ENCODE results near the gene ZNF438.

The ZNF438 gene

DNA sequence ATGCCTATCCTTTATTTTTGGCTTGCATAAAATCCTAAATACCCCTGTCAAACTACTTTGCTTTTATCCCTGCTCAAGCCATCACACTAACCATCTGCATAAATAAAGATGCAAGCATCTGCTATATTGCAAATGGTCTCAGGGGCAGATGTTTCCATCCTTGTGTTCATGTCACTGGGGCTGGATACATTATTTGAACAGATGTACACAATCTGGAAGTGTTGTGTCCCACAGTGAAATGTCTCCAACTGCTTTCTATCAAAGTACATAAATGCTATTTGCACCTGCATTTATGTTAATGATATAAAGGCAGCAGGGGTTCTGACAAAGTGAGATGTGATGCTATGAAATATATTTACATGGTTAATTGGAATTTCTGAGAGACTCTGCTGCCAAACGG lies 163.1 kb downstream of the ZNF438 start:
- in situ Hi-C loops (cut with MboI; ENCODE audit: low pct_unique_long_range_greater_than_20kb, low sequenced_read_pairs, unreplicated experiment) = no loop called here
- no peak for DNase-seq (ENCODE audit: low spot score)
- TF ChIP-seq, protein P1, sequence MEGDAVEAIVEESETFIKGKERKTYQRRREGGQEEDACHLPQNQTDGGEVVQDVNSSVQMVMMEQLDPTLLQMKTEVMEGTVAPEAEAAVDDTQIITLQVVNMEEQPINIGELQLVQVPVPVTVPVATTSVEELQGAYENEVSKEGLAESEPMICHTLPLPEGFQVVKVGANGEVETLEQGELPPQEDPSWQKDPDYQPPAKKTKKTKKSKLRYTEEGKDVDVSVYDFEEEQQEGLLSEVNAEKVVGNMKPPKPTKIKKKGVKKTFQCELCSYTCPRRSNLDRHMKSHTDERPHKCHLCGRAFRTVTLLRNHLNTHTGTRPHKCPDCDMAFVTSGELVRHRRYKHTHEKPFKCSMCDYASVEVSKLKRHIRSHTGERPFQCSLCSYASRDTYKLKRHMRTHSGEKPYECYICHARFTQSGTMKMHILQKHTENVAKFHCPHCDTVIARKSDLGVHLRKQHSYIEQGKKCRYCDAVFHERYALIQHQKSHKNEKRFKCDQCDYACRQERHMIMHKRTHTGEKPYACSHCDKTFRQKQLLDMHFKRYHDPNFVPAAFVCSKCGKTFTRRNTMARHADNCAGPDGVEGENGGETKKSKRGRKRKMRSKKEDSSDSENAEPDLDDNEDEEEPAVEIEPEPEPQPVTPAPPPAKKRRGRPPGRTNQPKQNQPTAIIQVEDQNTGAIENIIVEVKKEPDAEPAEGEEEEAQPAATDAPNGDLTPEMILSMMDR (IDR thresholded peaks at IDR 0.05; ENCODE audit: extremely low read depth, insufficient read depth, missing control alignments) = no peak

DNA sequence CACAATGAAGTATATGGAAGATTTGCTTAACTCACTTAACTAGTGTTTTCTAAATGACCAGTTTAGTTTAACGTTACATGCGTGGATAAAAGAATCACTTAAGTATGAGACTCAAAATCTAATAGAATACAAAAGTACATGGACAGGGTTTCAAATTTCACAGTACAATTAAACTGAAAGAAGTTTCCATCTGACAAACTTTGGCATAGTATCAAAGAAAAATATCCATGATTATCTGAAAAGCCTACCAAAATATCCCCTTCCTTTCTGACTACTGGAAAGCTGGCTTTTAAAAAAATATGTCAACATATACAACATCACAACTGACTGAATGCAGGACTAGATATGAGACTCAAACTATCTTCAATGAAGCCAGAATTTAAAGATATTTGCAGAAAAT lies 164.8 kb downstream of the ZNF438 start:
- no peak for DNase-seq (ENCODE audit: low spot score)
- in situ Hi-C loops (cut with MboI; ENCODE audit: low pct_unique_long_range_greater_than_20kb, low sequenced_read_pairs, unreplicated experiment) = no loop called here
- TF ChIP-seq, protein P1 (IDR thresholded peaks at IDR 0.05; ENCODE audit: extremely low read depth, insufficient read depth, missing control alignments) = no peak

DNA sequence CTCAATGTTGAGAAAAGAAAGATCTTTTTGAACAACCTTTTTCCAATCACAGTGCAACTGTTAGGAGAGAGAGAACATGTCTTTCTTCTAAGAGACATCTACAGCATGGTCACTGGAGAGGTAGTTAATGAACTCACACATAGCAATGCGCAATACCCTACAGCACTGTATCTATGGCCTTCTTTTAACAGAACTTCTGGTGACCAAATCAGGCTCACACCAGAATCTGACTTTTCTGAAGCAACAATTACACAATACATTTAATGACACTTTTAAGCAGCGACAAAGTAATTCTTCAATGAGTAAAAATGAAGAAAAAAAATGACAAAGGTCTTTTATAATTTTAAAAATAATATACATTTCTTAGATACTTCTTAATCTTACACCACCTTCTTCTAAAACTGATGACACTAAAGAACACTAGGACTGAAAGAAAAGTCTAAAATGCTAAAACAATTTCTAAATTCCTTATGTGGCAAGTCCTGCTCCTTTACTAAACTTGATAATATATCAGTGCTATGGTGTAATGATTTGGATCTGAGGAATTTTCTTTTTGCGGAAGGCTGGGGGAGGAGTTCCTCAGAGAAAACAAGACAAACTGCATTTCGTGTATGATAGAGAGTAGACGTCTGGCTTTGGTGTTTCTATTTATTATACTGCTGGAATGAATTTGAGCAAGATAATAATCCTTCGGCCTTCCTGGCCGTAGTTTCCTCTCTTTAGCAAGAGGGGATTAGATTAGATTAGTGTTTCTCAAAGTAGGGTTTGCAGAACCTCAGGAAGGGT lies 166.3 kb downstream of the ZNF438 start:
- DNase-seq (ENCODE audit: low spot score) = no peak
- in situ Hi-C loops (cut with MboI; ENCODE audit: low pct_unique_long_range_greater_than_20kb, low sequenced_read_pairs, unreplicated experiment) = no loop called here
- TF ChIP-seq, protein P1 (IDR thresholded peaks at IDR 0.05; ENCODE audit: extremely low read depth, insufficient read depth, missing control alignments) = no peak

DNA sequence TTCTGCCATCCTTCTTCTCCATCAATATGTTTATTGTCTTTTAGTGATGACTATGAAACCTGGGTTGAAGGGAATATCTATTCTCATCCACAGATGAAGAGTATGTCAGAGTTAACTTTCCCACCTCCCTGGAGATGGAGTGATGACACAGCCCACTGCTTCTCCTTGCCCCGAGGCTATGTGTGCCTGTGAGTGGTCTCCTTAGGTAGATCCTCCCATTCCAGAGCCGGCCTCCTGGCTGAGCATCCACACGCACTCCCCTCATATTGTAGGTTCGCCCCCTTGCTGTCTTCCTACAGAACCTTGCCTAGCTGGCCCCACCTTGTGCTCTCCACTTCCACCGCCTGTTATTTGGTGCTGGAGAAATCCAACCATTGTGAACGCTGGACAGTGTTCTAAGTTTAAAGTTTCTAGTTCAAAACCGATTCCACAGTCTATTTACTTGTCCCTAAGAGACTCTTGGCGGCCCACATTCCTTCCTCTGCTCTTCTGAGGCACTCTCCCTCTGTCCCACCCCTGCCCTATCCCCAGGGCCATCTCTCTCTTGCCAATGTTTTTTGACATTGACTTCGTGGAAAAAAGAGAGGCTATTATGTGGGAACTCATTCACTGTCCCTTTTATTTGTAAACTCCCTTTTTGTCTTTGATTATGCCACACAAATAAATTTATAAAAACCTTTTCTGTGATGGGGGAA lies 168.0 kb downstream of the ZNF438 start:
- TF ChIP-seq, protein P1 (IDR thresholded peaks at IDR 0.05; ENCODE audit: extremely low read depth, insufficient read depth, missing control alignments) = no peak
- no peak for DNase-seq (ENCODE audit: low spot score)
- in situ Hi-C loops (cut with MboI; ENCODE audit: low pct_unique_long_range_greater_than_20kb, low sequenced_read_pairs, unreplicated experiment) = no loop called here

DNA sequence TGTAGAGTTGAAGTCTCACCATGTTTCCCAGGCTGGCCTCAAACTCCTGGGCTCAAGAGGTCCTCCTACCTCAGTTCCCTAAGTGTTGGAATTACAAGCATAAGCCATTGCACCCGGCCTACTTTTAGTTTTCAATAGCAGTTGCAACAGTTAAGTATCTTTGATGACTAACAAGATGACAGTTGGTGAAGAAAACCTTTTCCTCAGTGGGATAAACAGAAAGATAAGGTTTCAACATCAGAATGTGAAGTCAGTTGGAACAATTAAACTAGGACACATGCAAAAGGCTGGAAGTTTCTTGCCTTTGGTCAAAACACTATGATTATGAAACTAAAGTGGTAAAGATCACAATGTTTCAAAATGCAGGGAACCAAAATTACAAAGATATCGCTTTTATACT lies 169.2 kb downstream of the ZNF438 start:
- in situ Hi-C loops (cut with MboI; ENCODE audit: low pct_unique_long_range_greater_than_20kb, low sequenced_read_pairs, unreplicated experiment) = no loop called here

DNA sequence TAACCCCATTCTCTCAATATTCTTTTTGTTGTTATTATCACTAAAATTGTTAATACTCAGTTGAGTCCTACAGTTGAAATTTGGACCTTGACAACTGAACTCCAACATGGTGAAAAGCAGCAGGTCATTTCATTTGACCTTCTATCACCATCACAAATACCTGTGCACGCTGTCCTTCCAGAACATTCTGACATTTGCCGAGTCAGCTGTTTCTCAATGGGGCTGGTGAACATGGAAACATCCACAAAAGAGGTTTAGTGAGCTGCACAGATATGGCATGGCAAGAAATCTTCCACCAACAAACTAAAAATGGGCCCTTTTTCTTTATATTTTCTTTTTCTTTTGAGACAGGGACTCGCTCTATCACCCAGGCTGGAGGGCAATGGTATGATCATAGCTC lies 169.7 kb downstream of the ZNF438 start:
- no peak for DNase-seq (ENCODE audit: low spot score)
- in situ Hi-C loops (cut with MboI; ENCODE audit: low pct_unique_long_range_greater_than_20kb, low sequenced_read_pairs, unreplicated experiment) = no loop called here
- TF ChIP-seq, protein P1 (IDR thresholded peaks at IDR 0.05; ENCODE audit: extremely low read depth, insufficient read depth, missing control alignments) = no peak

More for the DNA sequence above, 169.2 kb downstream of the ZNF438 start:
- no peak for DNase-seq (ENCODE audit: low spot score)
- TF ChIP-seq, protein P1 (IDR thresholded peaks at IDR 0.05; ENCODE audit: extremely low read depth, insufficient read depth, missing control alignments) = no peak
